DND-41 (cell line): ENCODE measurements around the gene DGKE.

Experiments
- EZH2 ChIP-seq: IDR thresholded peaks from 3 replicates; pipeline ENCODE4 v1.6.1; 2012; ENCODE audit warnings: borderline replicate concordance, low read depth, mild to moderate bottlenecking, moderate library complexity, low read length, inconsistent platforms; ENCODE audit not compliant: severe bottlenecking
- TF ChIP-seq, protein P1 (sequence below): IDR thresholded peaks from 2 replicates; pipeline ENCODE4 v1.5.1; 2012; ENCODE audit warnings: borderline replicate concordance, low read length, moderate library complexity, mild to moderate bottlenecking; ENCODE audit not compliant: poor library complexity, severe bottlenecking; ENCODE audit errors: extremely low read depth

DNA sequence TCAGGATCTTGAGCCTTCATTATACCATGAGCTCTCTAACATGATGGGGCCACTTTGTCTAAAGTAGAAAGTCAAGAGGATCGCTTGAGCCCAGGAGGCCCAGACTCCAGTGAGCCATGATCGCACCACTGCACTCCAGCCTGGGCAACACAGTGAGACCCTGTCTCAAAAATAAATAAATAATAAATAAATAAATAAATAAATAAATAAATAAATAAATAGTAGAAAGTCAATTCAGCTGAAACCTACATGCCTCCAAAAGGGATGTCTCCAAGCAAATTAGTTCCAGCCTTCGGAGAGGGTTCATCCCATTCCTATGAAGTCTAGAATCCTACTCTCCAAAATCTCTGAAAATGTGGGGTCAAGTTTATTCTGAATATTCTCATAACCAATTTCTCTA lies 26.2 kb upstream of the DGKE start:
- TF ChIP-seq, protein P1, sequence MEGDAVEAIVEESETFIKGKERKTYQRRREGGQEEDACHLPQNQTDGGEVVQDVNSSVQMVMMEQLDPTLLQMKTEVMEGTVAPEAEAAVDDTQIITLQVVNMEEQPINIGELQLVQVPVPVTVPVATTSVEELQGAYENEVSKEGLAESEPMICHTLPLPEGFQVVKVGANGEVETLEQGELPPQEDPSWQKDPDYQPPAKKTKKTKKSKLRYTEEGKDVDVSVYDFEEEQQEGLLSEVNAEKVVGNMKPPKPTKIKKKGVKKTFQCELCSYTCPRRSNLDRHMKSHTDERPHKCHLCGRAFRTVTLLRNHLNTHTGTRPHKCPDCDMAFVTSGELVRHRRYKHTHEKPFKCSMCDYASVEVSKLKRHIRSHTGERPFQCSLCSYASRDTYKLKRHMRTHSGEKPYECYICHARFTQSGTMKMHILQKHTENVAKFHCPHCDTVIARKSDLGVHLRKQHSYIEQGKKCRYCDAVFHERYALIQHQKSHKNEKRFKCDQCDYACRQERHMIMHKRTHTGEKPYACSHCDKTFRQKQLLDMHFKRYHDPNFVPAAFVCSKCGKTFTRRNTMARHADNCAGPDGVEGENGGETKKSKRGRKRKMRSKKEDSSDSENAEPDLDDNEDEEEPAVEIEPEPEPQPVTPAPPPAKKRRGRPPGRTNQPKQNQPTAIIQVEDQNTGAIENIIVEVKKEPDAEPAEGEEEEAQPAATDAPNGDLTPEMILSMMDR, result no peak
- no peak for TF ChIP-seq EZH2
